OCI-LY1 (cell line): ENCODE results near the gene NDUFAF8.

Experiments
- H2AFZ ChIP-seq: fragments of 200-600 bp; sonication (generic), shearing (Covaris generic); 2 replicates; pipeline ENCODE4 v1.6.0; 2014; ENCODE audit warnings: antibody characterized with exemption, mild to moderate bottlenecking, low read length
- H3F3A ChIP-seq: fragments of 200-600 bp; sonication (generic), shearing (Covaris generic); 2 replicates; pipeline ENCODE4 v1.6.0; 2014; ENCODE audit warnings: mild to moderate bottlenecking, antibody characterized with exemption, low read length, moderate library complexity; ENCODE audit not compliant: insufficient read depth
- H3K27ac ChIP-seq: fragments of 200-600 bp; sonication (generic); 2 replicates; pipeline ENCODE4 v1.5.1; 2014; ENCODE audit warnings: low read length, mixed run types, mild to moderate bottlenecking, low read depth; ENCODE audit not compliant: poor library complexity, severe bottlenecking
- H3K27me3 ChIP-seq: fragments of 200-600 bp; sonication (generic); 2 replicates; pipeline ENCODE4 v1.6.0; 2014; ENCODE audit warnings: antibody characterized with exemption, mild to moderate bottlenecking, low read length, moderate library complexity; ENCODE audit not compliant: insufficient read depth
- H3K36me3 ChIP-seq: fragments of 200-600 bp; sonication (generic); 2 replicates; pipeline ENCODE4 v1.6.1; 2014; ENCODE audit warnings: mild to moderate bottlenecking, antibody characterized with exemption, low read length, moderate library complexity, mixed read lengths; ENCODE audit not compliant: insufficient read depth
- H3K4me1 ChIP-seq: fragments of 200-600 bp; sonication (generic); 2 replicates; pipeline ENCODE4 v1.5.1; 2014; ENCODE audit warnings: mild to moderate bottlenecking, low read length, moderate library complexity; ENCODE audit not compliant: insufficient read depth, severe bottlenecking
- H3K4me2 ChIP-seq: fragments of 200-600 bp; sonication (generic), shearing (Covaris generic); 2 replicates; pipeline ENCODE4 v1.6.1; 2014; ENCODE audit warnings: low read length
- H3K4me3 ChIP-seq: fragments of 200-600 bp; sonication (generic); 2 replicates; pipeline ENCODE4 v1.5.1; 2014; ENCODE audit warnings: low read length, low read depth, mild to moderate bottlenecking, mixed read lengths; ENCODE audit not compliant: poor library complexity, severe bottlenecking
- H3K79me2 ChIP-seq: fragments of 200-600 bp; shearing (Covaris generic); 2 replicates; pipeline ENCODE4 v1.6.1; 2016; ENCODE audit warnings: mixed run types, low read length, mixed read lengths; ENCODE audit not compliant: insufficient read depth
- H3K9ac ChIP-seq: fragments of 200-600 bp; sonication (generic), shearing (Covaris generic); 2 replicates; pipeline ENCODE4 v1.6.1; 2014; ENCODE audit warnings: mild to moderate bottlenecking, low read length, mixed read lengths
- H3K9me2 ChIP-seq: fragments of 200-600 bp; sonication (generic), shearing (Covaris generic); 2 replicates; pipeline ENCODE4 v1.6.1; 2014; ENCODE audit warnings: low read depth, mild to moderate bottlenecking, low read length, mixed read lengths
- H3K9me3 ChIP-seq: fragments of 200-600 bp; shearing (Covaris generic); 2 replicates; pipeline ENCODE4 v1.6.1; 2014; ENCODE audit warnings: low read length, mixed read lengths
- H4K20me1 ChIP-seq: fragments of 200-600 bp; sonication (generic), shearing (Covaris generic); 2 replicates; pipeline ENCODE4 v1.6.0; 2016; ENCODE audit warnings: mild to moderate bottlenecking, low read length; ENCODE audit not compliant: insufficient read depth
- CTCF ChIP-seq: fragments of 200-600 bp; sonication (generic), shearing (Covaris generic); IDR thresholded peaks from 2 replicates; pipeline ENCODE4 v1.5.1; 2017; ENCODE audit warnings: mild to moderate bottlenecking, antibody characterized with exemption, low read length, moderate library complexity, mixed read lengths
- EZH2 ChIP-seq: fragments of 200-600 bp; sonication (generic), shearing (Covaris generic); IDR thresholded peaks from 2 replicates; pipeline ENCODE4 v1.8.0; 2017; ENCODE audit warnings: borderline replicate concordance, mixed run types, mild to moderate bottlenecking, antibody characterized with exemption, low read length, moderate library complexity, mixed read lengths

The NDUFAF8 gene

GRCh38 chr17:81289627-81290026 lies 50.5 kb downstream of the NDUFAF8 start:
- Histone ChIP-seq H4K20me1 (no peaks in the 10 kb centered on the region), H2AFZ (no peak overlapping the region), H3K9me3 (no peaks in the 10 kb centered on the region), H3K9ac (no peak overlapping the region), H3K36me3 (peaks cover 33% of the 10 kb centered on the region), H3K27me3 (no peaks in the 10 kb centered on the region), H3K79me2 (no peaks in the 10 kb centered on the region), H3K4me1 (peaks cover 59% of the 10 kb centered on the region), H3K9me2 (no peaks in the 10 kb centered on the region), H3K27ac (no peak overlapping the region), H3F3A (no peaks in the 10 kb centered on the region), H3K4me2 (no peak overlapping the region), H3K4me3 (no peak overlapping the region)
- TF ChIP-seq EZH2 (no peak), CTCF (no peak)

- Histone ChIP-seq H3K4me2 (no peak overlapping the region), H3K36me3 (peaks cover 33% of the 10 kb centered on the region), H2AFZ (no peak overlapping the region), H3K9me3 (no peaks in the 10 kb centered on the region), H3K27me3 (no peaks in the 10 kb centered on the region), H3K4me1 (peaks cover 53% of the 10 kb centered on the region), H3K4me3 (no peak overlapping the region), H3K27ac (no peak overlapping the region), H3K9me2 (no peaks in the 10 kb centered on the region), H4K20me1 (no peaks in the 10 kb centered on the region), H3K9ac (no peak overlapping the region), H3K79me2 (no peaks in the 10 kb centered on the region), H3F3A (no peaks in the 10 kb centered on the region)
- TF ChIP-seq EZH2 (no peak), CTCF (no peak)
These were observed 51.1 kb downstream of the NDUFAF8 start for GRCh38 chr17:81290230-81290629.
